Globus pallidus (tissue), 1 donor: ENCODE measurements around the gene ZNF618.

ENCODE experiments used
- DNase-seq: peaks from one replicate; pipeline ENCODE4 v3.0.0-alpha.2; 2015; ENCODE audit warnings: low spot score

ZNF618 gene

GRCh38 chr9:114098021-114098935 is 222.2 kb downstream of the ZNF618 start:
- DNase-seq, result no peak

- no peak for DNase-seq
Measured at GRCh38 chr9:114098936-114099668, 223.0 kb downstream of the ZNF618 start, which contains the start of gene KIF12. KIF12 (minus strand) TSS chr9:114099292; CDS start chr9:114099276, 16 bp downstream.

- no peak for DNase-seq
Measured at GRCh38 chr9:114099669-114100270, 223.7 kb downstream of the ZNF618 start.

- DNase-seq, result no peak
Measured at GRCh38 chr9:114100536-114100935, 224.4 kb downstream of the ZNF618 start.

- no peak for DNase-seq
Measured at GRCh38 chr9:114102484-114102883, 226.4 kb downstream of the ZNF618 start.

GRCh38 chr9:114105236-114105635 is 229.1 kb downstream of the ZNF618 start:
- no peak for DNase-seq
